GM12878 (cell line): ENCODE measurements around the gene NEK8. TPM values are rescaled to one million over a fixed set of nuclear protein-coding genes. Genes with fewer than 3 reads are reported as not detected.
A peak's percentile ranks its signal among the peaks of the same experiment; 100 is the strongest.

Experiments
- ATAC-seq: fragments of 200-7000 bp; cut with Tn5 transposase; 3 replicates; pipeline ENCODE4 v1.9.1; 2020; ENCODE audit warnings: mild to moderate bottlenecking, moderate library complexity
- BruUV-seq: library from RNA; stranded (reverse); fragments of 400-500 nt; replicated peaks from 2 replicates; lab custom pipeline; 2021; lab: Mats Ljungman, UMichigan
- CTCF ChIA-PET: fragments of 300-600 bp; sonication (Branson Sonifier 250); formaldehyde crosslinking; extraction: SDS; loops from one replicate; lab custom pipeline; 2021; ENCODE audit warnings: inconsistent platforms; lab: Yijun Ruan, JAX
- POLR2A ChIA-PET: fragments of 350-600 bp; formaldehyde crosslinking; extraction: SDS; loops from one replicate; lab custom pipeline; 2021; ENCODE audit warnings: inconsistent platforms; lab: Charles Lee
- RAD21 ChIA-PET: fragments of 300-600 bp; sonication (Branson Sonifier 250); formaldehyde crosslinking; loops from one replicate; lab custom pipeline; 2023; ENCODE audit warnings: antibody characterized with exemption; ENCODE audit not compliant: unreplicated experiment; lab: Charles Lee
- SMC1A ChIA-PET: fragments of 300-600 bp; sonication (Branson Sonifier 250); formaldehyde crosslinking; loops from one replicate; lab custom pipeline; 2023; ENCODE audit not compliant: unreplicated experiment, uncharacterized antibody; lab: Charles Lee
- DNase-seq: peaks from one replicate; pipeline ENCODE4 v3.0.0-alpha.2; 2011; ENCODE audit warnings: low read depth, low spot score
- FAIRE-seq: peaks from 3 replicates; lab custom pipeline; 2011; peaks lifted over from hg19 to GRCh38; lab: Jason Lieb, UNC
- H2AFZ ChIP-seq: 2 replicates; pipeline ENCODE4 v1.6.0; 2011; ENCODE audit warnings: low read depth, low read length, control low read depth; ENCODE audit not compliant: control insufficient read depth
- H3K27ac ChIP-seq: 2 replicates; pipeline ENCODE4 v1.5.1; 2011; ENCODE audit warnings: control low read depth; ENCODE audit not compliant: control insufficient read depth, insufficient read depth
- H3K27me3 ChIP-seq, 2 experiments: replicated peaks in 1 of 2; 2 replicates each; pipeline versions ENCODE4 v1.6.0 to v1.6.1; 2011; ENCODE audit warnings: low read length in 1 of 2; ENCODE audit not compliant: control insufficient read depth in 2 of 2, insufficient read depth in 2 of 2
- H3K36me3 ChIP-seq, 2 experiments: 2 replicates each; pipeline ENCODE4 v1.5.1; 2011; ENCODE audit warnings: low read length in 1 of 2; ENCODE audit not compliant: control insufficient read depth in 2 of 2, insufficient read depth in 2 of 2
- H3K4me1 ChIP-seq: 2 replicates; pipeline ENCODE4 v1.6.1; 2011; ENCODE audit warnings: mild to moderate bottlenecking, low read length, moderate library complexity, mixed read lengths; ENCODE audit not compliant: control insufficient read depth, insufficient read depth
- H3K4me2 ChIP-seq: 2 replicates; pipeline ENCODE4 v1.6.0; 2011; ENCODE audit warnings: control low read depth; ENCODE audit not compliant: control insufficient read depth, insufficient read depth
- H3K4me3 ChIP-seq: fragments of 200-600 bp; sonication (generic); 2 replicates; pipeline ENCODE4 v1.5.1; 2016
- H3K79me2 ChIP-seq: 2 replicates; pipeline ENCODE4 v1.6.0; 2011; ENCODE audit warnings: low read length; ENCODE audit not compliant: control insufficient read depth, insufficient read depth
- H3K9ac ChIP-seq: 2 replicates; pipeline ENCODE4 v1.8.0; 2011; ENCODE audit warnings: low read length, control low read depth, mixed read lengths; ENCODE audit not compliant: control insufficient read depth, insufficient read depth
- H3K9me3 ChIP-seq: replicated peaks from 3 replicates; pipeline ENCODE4 v1.5.1; 2011; ENCODE audit warnings: mild to moderate bottlenecking, low read length; ENCODE audit not compliant: control insufficient read depth, insufficient read depth
- H4K20me1 ChIP-seq: 2 replicates; pipeline ENCODE4 v1.6.0; 2011; ENCODE audit not compliant: control insufficient read depth, insufficient read depth
- CUX1 ChIP-seq: IDR thresholded peaks from 2 replicates; pipeline ENCODE4 v1.6.1; 2012; ENCODE audit warnings: improper control_type of control experiment, low read depth, low read length; ENCODE audit not compliant: insufficient replicate concordance
- FOXK2 ChIP-seq: fragments of 450-650 bp; IDR thresholded peaks from 2 replicates; pipeline ENCODE4 v1.6.1; 2017; ENCODE audit warnings: mild to moderate bottlenecking, moderate library complexity
- NBN ChIP-seq: fragments of 450-650 bp; IDR thresholded peaks from 2 replicates; pipeline ENCODE4 v1.6.1; 2016
- POLR2A ChIP-seq: IDR thresholded peaks from 2 replicates; pipeline ENCODE4 v1.6.1; 2011; ENCODE audit warnings: low read depth, mild to moderate bottlenecking, low read length
- USF2 ChIP-seq: IDR thresholded peaks from 2 replicates; pipeline ENCODE4 v1.6.1; 2011; ENCODE audit warnings: low read depth, low read length, improper control_type of control experiment, borderline replicate concordance
- WGBS: methylation state at CpG from one replicate; pipeline ENCODE4 v1.1.6; 2016; ENCODE audit warnings: low lambda C conversion rate; ENCODE audit not compliant: insufficient replicate concordance, insufficient coverage; ENCODE audit errors: missing lambda C conversion rate; 5-methylcytosine and 5-hydroxymethylcytosine counted together
- in situ Hi-C: fragments of 300-500 bp; cut with MboI; formaldehyde crosslinking; loops from 9 replicates; pipeline ENCODE4 v1.14.3; 2018; ENCODE audit warnings: mixed read lengths
- intact Hi-C: fragments of 100-400 bp; cut with micrococcal nuclease; formaldehyde crosslinking; loops from one replicate; pipeline ENCODE4 v1.14.2; 2022; ENCODE audit not compliant: unreplicated experiment
- polyA plus RNA-seq, 11 experiments: library from polyadenylated mRNA; depleted of rRNA in 4 of 11; unstranded in 6 of 11; stranded (reverse) in 5 of 11; fragments of >200 nt; fragmentation: Nextera tagmentation in 4 of 11; fragmentation: Illumina TruSeq in 1 of 11; extraction: Ambion mirVana in 4 of 11; extraction: Trizol in 1 of 11; gene quantifications; 1 replicate in 1 of 11; 2 replicates in 10 of 11; pipeline versions ENCODE4 v1.2.1 to v1.2.3, GENCODE V29; 2011 to 2016; ENCODE audit warnings: inconsistent platforms in 2 of 11, missing spikeins in 2 of 11, low read depth in 1 of 11
- total RNA-seq, 4 experiments: library from RNA; depleted of rRNA in 3 of 4; stranded (reverse); fragments of >200 nt in 3 of 4; fragmentation: Illumina TruSeq in 1 of 4; extraction: Trizol in 1 of 4; gene quantifications; 2 replicates each; pipeline versions ENCODE4 v1.2.1 to v1.2.3, GENCODE V29; 2013 to 2021
- TF ChIP-seq, protein P1 (sequence below): fragments of 150-350 bp; IDR thresholded peaks from 2 replicates; pipeline ENCODE4 v1.6.1; 2016; ENCODE audit warnings: low read depth, low read length
- TF ChIP-seq, protein P2 (sequence below): fragments of 450-650 bp; formaldehyde crosslinking; IDR thresholded peaks from 2 replicates; pipeline ENCODE4 v1.5.0; 2022; ENCODE audit warnings: mild to moderate bottlenecking, missing genetic modification characterization

The NEK8 gene
- total and polyA plus RNA-seq, 10 of the 15 experiments (the other 5 are each of a cell fraction or from before 2014, with no cell fraction given): 2.3 to 14.3 (median 9.4) TPM

- Histone ChIP-seq H3K27me3 (no peaks in the 10 kb centered on the region), H3K4me1 (no peaks in the 10 kb centered on the region; the same call in 1 of the 2 replicates), H3K36me3 (peaks cover 8 to 20% of the 10 kb centered on the region in 2 experiments; a peak in 3 of 4 replicates), H3K4me2 (no peak overlapping the region), H3K79me2 (no peaks in the 10 kb centered on the region), H3K9ac (no peak overlapping the region), H4K20me1 (no peaks in the 10 kb centered on the region), H3K27ac (no peak overlapping the region), H3K9me3 (no peaks in the 10 kb centered on the region), H2AFZ (no peak overlapping the region), H3K4me3 (no peak overlapping the region)
- FAIRE-seq: no peak
- TF ChIP-seq USF2 (no peak), CUX1 (no peak), NBN (no peak), POLR2A (0 out of 2 replicates have a peak, but pooled peaks have one; percentile 14), FOXK2 (no peak)
- TF ChIP-seq, protein P1, sequence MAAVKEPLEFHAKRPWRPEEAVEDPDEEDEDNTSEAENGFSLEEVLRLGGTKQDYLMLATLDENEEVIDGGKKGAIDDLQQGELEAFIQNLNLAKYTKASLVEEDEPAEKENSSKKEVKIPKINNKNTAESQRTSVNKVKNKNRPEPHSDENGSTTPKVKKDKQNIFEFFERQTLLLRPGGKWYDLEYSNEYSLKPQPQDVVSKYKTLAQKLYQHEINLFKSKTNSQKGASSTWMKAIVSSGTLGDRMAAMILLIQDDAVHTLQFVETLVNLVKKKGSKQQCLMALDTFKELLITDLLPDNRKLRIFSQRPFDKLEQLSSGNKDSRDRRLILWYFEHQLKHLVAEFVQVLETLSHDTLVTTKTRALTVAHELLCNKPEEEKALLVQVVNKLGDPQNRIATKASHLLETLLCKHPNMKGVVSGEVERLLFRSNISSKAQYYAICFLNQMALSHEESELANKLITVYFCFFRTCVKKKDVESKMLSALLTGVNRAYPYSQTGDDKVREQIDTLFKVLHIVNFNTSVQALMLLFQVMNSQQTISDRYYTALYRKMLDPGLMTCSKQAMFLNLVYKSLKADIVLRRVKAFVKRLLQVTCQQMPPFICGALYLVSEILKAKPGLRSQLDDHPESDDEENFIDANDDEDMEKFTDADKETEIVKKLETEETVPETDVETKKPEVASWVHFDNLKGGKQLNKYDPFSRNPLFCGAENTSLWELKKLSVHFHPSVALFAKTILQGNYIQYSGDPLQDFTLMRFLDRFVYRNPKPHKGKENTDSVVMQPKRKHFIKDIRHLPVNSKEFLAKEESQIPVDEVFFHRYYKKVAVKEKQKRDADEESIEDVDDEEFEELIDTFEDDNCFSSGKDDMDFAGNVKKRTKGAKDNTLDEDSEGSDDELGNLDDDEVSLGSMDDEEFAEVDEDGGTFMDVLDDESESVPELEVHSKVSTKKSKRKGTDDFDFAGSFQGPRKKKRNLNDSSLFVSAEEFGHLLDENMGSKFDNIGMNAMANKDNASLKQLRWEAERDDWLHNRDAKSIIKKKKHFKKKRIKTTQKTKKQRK: no peak
- TF ChIP-seq, protein P2, sequence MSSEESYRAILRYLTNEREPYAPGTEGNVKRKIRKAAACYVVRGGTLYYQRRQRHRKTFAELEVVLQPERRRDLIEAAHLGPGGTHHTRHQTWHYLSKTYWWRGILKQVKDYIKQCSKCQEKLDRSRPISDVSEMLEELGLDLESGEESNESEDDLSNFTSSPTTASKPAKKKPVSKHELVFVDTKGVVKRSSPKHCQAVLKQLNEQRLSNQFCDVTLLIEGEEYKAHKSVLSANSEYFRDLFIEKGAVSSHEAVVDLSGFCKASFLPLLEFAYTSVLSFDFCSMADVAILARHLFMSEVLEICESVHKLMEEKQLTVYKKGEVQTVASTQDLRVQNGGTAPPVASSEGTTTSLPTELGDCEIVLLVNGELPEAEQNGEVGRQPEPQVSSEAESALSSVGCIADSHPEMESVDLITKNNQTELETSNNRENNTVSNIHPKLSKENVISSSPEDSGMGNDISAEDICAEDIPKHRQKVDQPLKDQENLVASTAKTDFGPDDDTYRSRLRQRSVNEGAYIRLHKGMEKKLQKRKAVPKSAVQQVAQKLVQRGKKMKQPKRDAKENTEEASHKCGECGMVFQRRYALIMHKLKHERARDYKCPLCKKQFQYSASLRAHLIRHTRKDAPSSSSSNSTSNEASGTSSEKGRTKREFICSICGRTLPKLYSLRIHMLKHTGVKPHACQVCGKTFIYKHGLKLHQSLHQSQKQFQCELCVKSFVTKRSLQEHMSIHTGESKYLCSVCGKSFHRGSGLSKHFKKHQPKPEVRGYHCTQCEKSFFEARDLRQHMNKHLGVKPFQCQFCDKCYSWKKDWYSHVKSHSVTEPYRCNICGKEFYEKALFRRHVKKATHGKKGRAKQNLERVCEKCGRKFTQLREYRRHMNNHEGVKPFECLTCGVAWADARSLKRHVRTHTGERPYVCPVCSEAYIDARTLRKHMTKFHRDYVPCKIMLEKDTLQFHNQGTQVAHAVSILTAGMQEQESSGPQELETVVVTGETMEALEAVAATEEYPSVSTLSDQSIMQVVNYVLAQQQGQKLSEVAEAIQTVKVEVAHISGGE (CRISPR knock-in tag): no peak
- RAD21 ChIA-PET: no interaction called here
- in situ Hi-C loops (no loop called here), intact Hi-C loops (no loop called here)
- POLR2A ChIA-PET: no interaction called here
- CTCF ChIA-PET: interaction anchor here (1.5 kb wide), 1 partner anchor 129 kb away, joined by 3 read pairs; the partner anchor contains the start of gene ALDOC
- SMC1A ChIA-PET: interaction anchor here (1.4 kb wide), 1 partner anchor 12 kb away, joined by 4 read pairs; no protein-coding TSS in a partner anchor
- no peak for ATAC-seq
- no TSS peak for BruUV-seq
- no peak for DNase-seq
- WGBS: 95% methylated on average over 10 of the region's 10 CpGs
These were observed 22.8 kb upstream of the NEK8 start for GRCh38 chr17:28705728-28706334.
